K562 (cell line): ENCODE data around the gene AACS. TPM values are rescaled to one million over a fixed set of nuclear protein-coding genes. Genes with fewer than 3 reads are reported as not detected.

Source experiments
- E2F8 ChIP-seq: fragments of 450-650 bp; IDR thresholded peaks from 2 replicates; pipeline ENCODE4 v1.7.1; 2018; ENCODE audit warnings: mild to moderate bottlenecking, low read depth; ENCODE audit not compliant: partially characterized antibody
- ELF1 ChIP-seq: fragments of 200-800 bp; sonication (Bioruptor generic); IDR thresholded peaks from 2 replicates; pipeline ENCODE4 v1.6.1; 2016; ENCODE audit warnings: missing genetic modification characterization, missing compliant biosample characterization
- FOXM1 ChIP-seq, 2 experiments: fragments of 450-650 bp in 1 of 2; sonication (generic) in 1 of 2; formaldehyde crosslinking in 1 of 2; IDR thresholded peaks; 2 replicates each; pipeline versions ENCODE4 v1.6.1 to v1.9.0; 2017 to 2022; ENCODE audit warnings: low read depth in 2 of 2, mild to moderate bottlenecking in 2 of 2, missing genetic modification reagents in 1 of 2, moderate library complexity in 1 of 2
- HMGXB4 ChIP-seq: sonication (generic); formaldehyde crosslinking; IDR thresholded peaks from 2 replicates; pipeline ENCODE4 v1.8.1; 2023; ENCODE audit warnings: mild to moderate bottlenecking, missing genetic modification reagents
- MLLT1 ChIP-seq, 2 experiments: fragments of 450-650 bp; IDR thresholded peaks; 2 replicates each; pipeline ENCODE4 v1.6.1; 2016
- NKRF ChIP-seq: fragments of 450-650 bp; IDR thresholded peaks from 2 replicates; pipeline ENCODE4 v1.6.1; 2016; ENCODE audit warnings: borderline replicate concordance
- NR2C2 ChIP-seq, 2 experiments: fragments of 200-800 bp in 1 of 2; sonication (Bioruptor generic) in 1 of 2; sonication (generic) in 1 of 2; formaldehyde crosslinking in 1 of 2; IDR thresholded peaks; 2 replicates each; pipeline versions ENCODE4 v1.6.1 to v1.8.0; 2016 to 2022; ENCODE audit warnings: mild to moderate bottlenecking in 1 of 2, missing compliant biosample characterization in 1 of 2, missing genetic modification characterization in 1 of 2, missing genetic modification reagents in 1 of 2
- TOE1 ChIP-seq, 2 experiments: fragments of 450-650 bp in 1 of 2; sonication (generic) in 1 of 2; formaldehyde crosslinking in 1 of 2; IDR thresholded peaks; 2 replicates each; pipeline versions ENCODE4 v1.7.1 to v1.8.0; 2016 to 2022; ENCODE audit warnings: borderline replicate concordance in 2 of 2, mild to moderate bottlenecking in 2 of 2, antibody characterized with exemption in 1 of 2, inconsistent platforms in 1 of 2, low read depth in 1 of 2, missing genetic modification reagents in 1 of 2, moderate library complexity in 1 of 2
- UBTF ChIP-seq, 2 experiments: IDR thresholded peaks; 2 replicates each; pipeline ENCODE4 v1.6.1; 2012; ENCODE audit warnings: improper control_type of control experiment in 2 of 2, low read depth in 2 of 2, low read length in 2 of 2, borderline replicate concordance in 1 of 2
- YY1 ChIP-seq, 3 experiments: IDR thresholded peaks; 2 replicates each; pipeline ENCODE4 v1.6.1; 2011; ENCODE audit warnings: low read length in 2 of 3, mild to moderate bottlenecking in 2 of 3, moderate library complexity in 2 of 3, borderline replicate concordance in 1 of 3, control low read depth in 1 of 3, low read depth in 1 of 3; ENCODE audit not compliant: insufficient read depth in 3 of 3, insufficient replicate concordance in 2 of 3, control insufficient read depth in 1 of 3, insufficient read length in 1 of 3; ENCODE audit errors: extremely low read depth in 1 of 3
- ZFPM2 ChIP-seq: fragments of 250-450 bp; sonication (Bioruptor Pico); IDR thresholded peaks from 2 replicates; pipeline ENCODE4 v1.5.1; 2022; ENCODE audit warnings: mild to moderate bottlenecking
- polyA plus RNA-seq, 8 experiments: library from polyadenylated mRNA; depleted of rRNA in 4 of 8; stranded (reverse) in 5 of 8; unstranded in 3 of 8; fragments of >200 nt; fragmentation: Nextera tagmentation in 2 of 8; fragmentation: Illumina TruSeq in 1 of 8; extraction: Ambion mirVana in 2 of 8; extraction: Trizol in 1 of 8; gene quantifications; 2 replicates each; pipeline versions ENCODE4 v1.2.1 to v1.2.3, GENCODE V29; 2011 to 2014; ENCODE audit warnings: inconsistent platforms in 1 of 8, missing spikeins in 1 of 8
- total RNA-seq, 7 experiments: library from RNA; depleted of rRNA in 6 of 7; stranded (reverse); fragments of >200 nt in 6 of 7; fragmentation: Illumina TruSeq in 2 of 7; extraction: Trizol in 2 of 7; gene quantifications; 2 replicates each; pipeline versions ENCODE4 v1.2.1 to v1.2.3, GENCODE V29; 2011 to 2021; ENCODE audit warnings: low replicate concordance in 1 of 7

The AACS gene
- total and polyA plus RNA-seq, 9 of the 15 experiments (the other 6 are each of a cell fraction or from before 2014, with no cell fraction given): 2.4 to 13.0 (median 6.0) TPM

- no peak for TF ChIP-seq E2F8
- TF ChIP-seq UBTF (IDR thresholded peaks at IDR 0.05; ENCODE audit: borderline replicate concordance in 1 of 2, low read depth in 2 of 2, low read length in 2 of 2): peak; percentile 69 to 83; a peak in 1 of 4 replicates
- no peak for TF ChIP-seq TOE1 (IDR thresholded peaks at IDR 0.05; ENCODE audit: borderline replicate concordance)
- no peak for TF ChIP-seq TOE1 (CRISPR knock-in tag; IDR thresholded peaks at IDR 0.05; ENCODE audit: borderline replicate concordance, low read depth)
- TF ChIP-seq NKRF: peak; percentile 47; the same call in 1 of the 2 replicates
- no peak for TF ChIP-seq NR2C2 (CRISPR knock-in tag; IDR thresholded peaks at IDR 0.05)
- TF ChIP-seq NR2C2 (tag; IDR thresholded peaks at IDR 0.05): no peak
- no peak for TF ChIP-seq FOXM1 (IDR thresholded peaks at IDR 0.05; ENCODE audit: low read depth)
- 0 out of 2 replicates have a peak, but pooled peaks have one; percentile 22 for TF ChIP-seq FOXM1 (CRISPR knock-in tag; IDR thresholded peaks at IDR 0.05; ENCODE audit: low read depth)
- TF ChIP-seq MLLT1 (IDR thresholded peaks at IDR 0.05): no peak
- TF ChIP-seq HMGXB4 (CRISPR knock-in tag): no peak
- peak; percentile 52; the same call in 1 of the 2 replicates for TF ChIP-seq ELF1
- TF ChIP-seq YY1 (IDR thresholded peaks at IDR 0.05; ENCODE audit: borderline replicate concordance in 1 of 3, control insufficient read depth in 1 of 3, extremely low read depth in 1 of 3, insufficient read depth in 3 of 3, insufficient read length in 1 of 3, insufficient replicate concordance in 2 of 3, low read depth in 1 of 3, low read length in 2 of 3): peak in 1 of 3 experiments; percentile 45
- TF ChIP-seq ZFPM2 (CRISPR knock-in tag): no peak
These were observed at the start of gene AACS (continued) for GRCh38 chr12:125065021-125065918.
